HEK293 (cell line): ENCODE data around the gene TUBB4A.

Source experiments
- CTCF ChIA-PET: fragments of 350-600 bp; formaldehyde crosslinking; extraction: SDS; loops from one replicate; lab custom pipeline; 2021; ENCODE audit warnings: antibody characterized with exemption; lab: Yijun Ruan, JAX
- POLR2A ChIA-PET: fragments of 300-600 bp; formaldehyde crosslinking; extraction: SDS; loops from one replicate; lab custom pipeline; 2020; ENCODE audit warnings: antibody characterized with exemption, inconsistent platforms; lab: Yijun Ruan, JAX
- H3K27ac ChIP-seq: fragments of 200-500 bp; sonication (Bioruptor generic); 2 replicates; pipeline ENCODE4 v1.5.1; 2014; ENCODE audit warnings: low read depth, low read length, control low read depth, inconsistent platforms; ENCODE audit errors: extremely low read depth
- H3K36me3 ChIP-seq, 2 experiments: fragments of 200-500 bp in 1 of 2; sonication (Bioruptor generic) in 1 of 2; 1 replicate in 1 of 2; 2 replicates in 1 of 2; pipeline ENCODE4 v1.5.1; 2014 to 2017; ENCODE audit warnings: inconsistent platforms in 2 of 2, low read length in 2 of 2; ENCODE audit not compliant: control insufficient read depth in 2 of 2, insufficient read depth in 1 of 2
- H3K4me1 ChIP-seq: fragments of 200-500 bp; sonication (Bioruptor generic); 2 replicates; pipeline ENCODE4 v1.5.1; 2014; ENCODE audit warnings: mild to moderate bottlenecking, low read length, inconsistent platforms; ENCODE audit not compliant: control insufficient read depth, insufficient read depth
- H3K4me3 ChIP-seq: 2 replicates; pipeline ENCODE4 v1.5.1; 2011; ENCODE audit warnings: low read depth, mild to moderate bottlenecking, control low read depth, low read length, moderate library complexity
- H3K9me3 ChIP-seq: fragments of 200-500 bp; sonication (Bioruptor generic); 2 replicates; pipeline ENCODE4 v1.5.1; 2014; ENCODE audit warnings: low read depth, low read length, inconsistent platforms; ENCODE audit not compliant: control insufficient read depth, insufficient read depth
- BCL11B ChIP-seq: fragments of 450-650 bp; formaldehyde crosslinking; IDR thresholded peaks from 2 replicates; pipeline ENCODE4 v1.5.1; 2016; ENCODE audit warnings: low read depth, missing biosample characterization, missing genetic modification characterization
- EGR2 ChIP-seq: fragments of 450-650 bp; formaldehyde crosslinking; IDR thresholded peaks from 2 replicates; pipeline ENCODE4 v1.5.1; 2016; ENCODE audit warnings: low read depth, missing biosample characterization, missing genetic modification characterization
- GLIS1 ChIP-seq: fragments of 450-650 bp; formaldehyde crosslinking; IDR thresholded peaks from 2 replicates; pipeline ENCODE4 v1.5.1; 2016; ENCODE audit warnings: missing biosample characterization, missing genetic modification characterization
- KLF16 ChIP-seq: fragments of 450-650 bp; formaldehyde crosslinking; IDR thresholded peaks from 2 replicates; pipeline ENCODE4 v1.5.1; 2017; ENCODE audit warnings: missing biosample characterization, missing genetic modification characterization
- RBAK ChIP-seq: fragments of 450-650 bp; formaldehyde crosslinking; IDR thresholded peaks from 2 replicates; pipeline ENCODE4 v1.5.1; 2016; ENCODE audit warnings: missing biosample characterization, missing genetic modification characterization
- TRIM28 ChIP-seq: IDR thresholded peaks from 2 replicates; pipeline ENCODE4 v1.6.1; 2011; ENCODE audit warnings: low read length, control low read depth, borderline replicate concordance
- YY1 ChIP-seq: fragments of 450-650 bp; formaldehyde crosslinking; IDR thresholded peaks from 2 replicates; pipeline ENCODE4 v1.5.1; 2018; ENCODE audit warnings: missing biosample characterization, missing genetic modification characterization
- ZBTB20 ChIP-seq: fragments of 450-650 bp; formaldehyde crosslinking; IDR thresholded peaks from 2 replicates; pipeline ENCODE4 v1.5.1; 2016; ENCODE audit warnings: missing biosample characterization, missing genetic modification characterization
- ZBTB8A ChIP-seq: fragments of 450-650 bp; formaldehyde crosslinking; IDR thresholded peaks from 2 replicates; pipeline ENCODE4 v1.5.1; 2016; ENCODE audit warnings: missing biosample characterization, missing genetic modification characterization
- ZIC2 ChIP-seq: fragments of 450-650 bp; formaldehyde crosslinking; IDR thresholded peaks from 2 replicates; pipeline ENCODE4 v1.5.1; 2016; ENCODE audit warnings: missing biosample characterization, missing genetic modification characterization
- ZNF391 ChIP-seq: fragments of 450-650 bp; formaldehyde crosslinking; IDR thresholded peaks from 2 replicates; pipeline ENCODE4 v1.5.1; 2016; ENCODE audit warnings: low read depth, missing biosample characterization, missing genetic modification characterization, borderline replicate concordance
- ZNF549 ChIP-seq: fragments of 450-650 bp; IDR thresholded peaks from 2 replicates; pipeline ENCODE4 v1.5.1; 2018; ENCODE audit warnings: missing biosample characterization, missing genetic modification characterization, mild to moderate bottlenecking, inconsistent platforms, moderate library complexity
- ZNF624 ChIP-seq: fragments of 450-650 bp; formaldehyde crosslinking; IDR thresholded peaks from 2 replicates; pipeline ENCODE4 v1.5.1; 2017; ENCODE audit warnings: missing biosample characterization, missing genetic modification characterization
- ZNF658 ChIP-seq: fragments of 450-650 bp; formaldehyde crosslinking; IDR thresholded peaks from 2 replicates; pipeline ENCODE4; 2016; ENCODE audit warnings: missing biosample characterization, missing genetic modification characterization
- ZNF664 ChIP-seq: fragments of 450-650 bp; formaldehyde crosslinking; IDR thresholded peaks from 2 replicates; pipeline ENCODE4 v1.5.1; 2016; ENCODE audit warnings: missing biosample characterization, missing genetic modification characterization
- ZXDB ChIP-seq: fragments of 450-650 bp; formaldehyde crosslinking; IDR thresholded peaks from 2 replicates; pipeline ENCODE4 v1.5.1; 2016; ENCODE audit warnings: missing biosample characterization, missing genetic modification characterization
- TF ChIP-seq, protein P1 (sequence below): fragments of 450-650 bp; formaldehyde crosslinking; IDR thresholded peaks from 2 replicates; pipeline ENCODE4 v1.5.1; 2016; ENCODE audit warnings: missing biosample characterization, missing genetic modification characterization
- TF ChIP-seq, protein P2 (sequence below): fragments of 450-650 bp; formaldehyde crosslinking; IDR thresholded peaks from 2 replicates; pipeline ENCODE4 v1.5.1; 2016; ENCODE audit warnings: missing biosample characterization, missing genetic modification characterization
- TF ChIP-seq, protein P3 (sequence below): fragments of 450-650 bp; IDR thresholded peaks from 2 replicates; pipeline ENCODE4 v1.5.1; 2018; ENCODE audit warnings: missing biosample characterization, missing genetic modification characterization

The TUBB4A gene

DNA sequence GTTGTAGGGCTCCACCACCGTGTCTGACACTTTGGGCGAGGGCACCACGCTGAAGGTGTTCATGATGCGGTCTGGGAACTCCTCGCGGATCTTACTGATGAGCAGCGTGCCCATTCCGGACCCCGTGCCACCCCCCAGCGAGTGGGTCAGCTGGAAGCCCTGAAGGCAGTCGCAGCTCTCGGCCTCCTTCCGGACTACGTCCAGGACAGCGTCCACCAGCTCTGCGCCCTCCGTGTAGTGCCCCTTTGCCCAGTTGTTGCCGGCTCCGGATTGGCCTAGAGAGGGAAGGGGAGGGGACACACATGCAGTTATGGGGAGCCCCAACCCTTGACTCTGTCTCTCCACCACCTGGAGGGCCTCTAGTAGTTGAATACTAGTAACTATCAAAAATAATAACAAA is 6.2 kb downstream of the TUBB4A start:
- no peaks in the 10 kb centered on the region for H3K9me3 ChIP-seq
- H3K4me3 ChIP-seq = no peak overlapping the region
- H3K4me1 ChIP-seq = no peaks in the 10 kb centered on the region
- ChIA-PET POLR2A (no interaction called here), CTCF (interaction anchor here (0.6 kb wide), 1 partner anchor 123 kb away, joined by 3 read pairs; the partner anchor contains the start of gene ALKBH7)
- no peak overlapping the region for H3K27ac ChIP-seq
- TF ChIP-seq KLF16 (no peak), ZIC2 (tag by site-specific recombination) (no peak)
- peaks cover 0 to 7% of the 10 kb centered on the region in 2 experiments; a peak in 2 of 3 replicates for H3K36me3 ChIP-seq

DNA sequence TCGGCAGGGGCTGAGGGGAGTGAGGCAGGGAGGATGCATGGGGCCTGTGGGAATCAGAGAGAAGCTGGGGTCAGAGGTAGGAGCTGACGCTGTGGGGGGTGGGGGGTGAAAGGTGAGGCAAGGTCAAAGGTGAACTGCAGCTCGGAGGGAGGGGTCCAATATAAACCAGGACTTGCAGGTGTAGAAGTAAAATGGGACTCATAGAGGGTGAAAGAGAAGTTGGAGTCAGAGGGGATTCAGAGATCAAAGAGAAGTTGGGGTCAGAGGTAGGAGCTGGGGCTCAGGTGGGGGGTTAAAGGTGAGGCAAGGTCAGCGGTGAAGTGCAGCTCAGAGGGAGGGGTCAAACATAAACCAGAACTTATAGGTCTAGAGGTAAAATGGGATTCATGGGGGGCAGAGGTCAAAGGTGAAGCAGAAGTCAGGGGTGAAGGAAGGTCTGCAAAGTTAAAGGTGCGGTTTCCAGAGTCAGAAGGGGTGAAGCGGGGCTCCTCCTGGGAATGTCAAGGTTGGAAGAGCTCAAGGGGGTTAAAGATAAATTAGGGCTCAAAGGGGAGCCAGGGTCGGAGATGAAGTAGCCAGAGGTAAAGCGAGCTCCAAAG is 7.6 kb downstream of the TUBB4A start:
- CTCF ChIA-PET = no interaction called here
- POLR2A ChIA-PET = no interaction called here
- no peak overlapping the region for H3K4me3 ChIP-seq
- H3K36me3 ChIP-seq = peaks cover 0 to 7% of the 10 kb centered on the region in 2 experiments; a peak in 1 of 3 replicates
- TF ChIP-seq ZNF549 (tag by site-specific recombination) = no peak
- peak; percentile 64 for TF ChIP-seq BCL11B (tag by site-specific recombination)
- TF ChIP-seq, protein P1, sequence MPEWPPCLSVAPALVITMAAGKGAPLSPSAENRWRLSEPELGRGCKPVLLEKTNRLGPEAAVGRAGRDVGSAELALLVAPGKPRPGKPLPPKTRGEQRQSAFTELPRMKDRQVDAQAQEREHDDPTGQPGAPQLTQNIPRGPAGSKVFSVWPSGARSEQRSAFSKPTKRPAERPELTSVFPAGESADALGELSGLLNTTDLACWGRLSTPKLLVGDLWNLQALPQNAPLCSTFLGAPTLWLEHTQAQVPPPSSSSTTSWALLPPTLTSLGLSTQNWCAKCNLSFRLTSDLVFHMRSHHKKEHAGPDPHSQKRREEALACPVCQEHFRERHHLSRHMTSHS (tag by site-specific recombination) = no peak
- no peak overlapping the region for H3K27ac ChIP-seq
- no peaks in the 10 kb centered on the region for H3K9me3 ChIP-seq
- no peaks in the 10 kb centered on the region for H3K4me1 ChIP-seq

DNA sequence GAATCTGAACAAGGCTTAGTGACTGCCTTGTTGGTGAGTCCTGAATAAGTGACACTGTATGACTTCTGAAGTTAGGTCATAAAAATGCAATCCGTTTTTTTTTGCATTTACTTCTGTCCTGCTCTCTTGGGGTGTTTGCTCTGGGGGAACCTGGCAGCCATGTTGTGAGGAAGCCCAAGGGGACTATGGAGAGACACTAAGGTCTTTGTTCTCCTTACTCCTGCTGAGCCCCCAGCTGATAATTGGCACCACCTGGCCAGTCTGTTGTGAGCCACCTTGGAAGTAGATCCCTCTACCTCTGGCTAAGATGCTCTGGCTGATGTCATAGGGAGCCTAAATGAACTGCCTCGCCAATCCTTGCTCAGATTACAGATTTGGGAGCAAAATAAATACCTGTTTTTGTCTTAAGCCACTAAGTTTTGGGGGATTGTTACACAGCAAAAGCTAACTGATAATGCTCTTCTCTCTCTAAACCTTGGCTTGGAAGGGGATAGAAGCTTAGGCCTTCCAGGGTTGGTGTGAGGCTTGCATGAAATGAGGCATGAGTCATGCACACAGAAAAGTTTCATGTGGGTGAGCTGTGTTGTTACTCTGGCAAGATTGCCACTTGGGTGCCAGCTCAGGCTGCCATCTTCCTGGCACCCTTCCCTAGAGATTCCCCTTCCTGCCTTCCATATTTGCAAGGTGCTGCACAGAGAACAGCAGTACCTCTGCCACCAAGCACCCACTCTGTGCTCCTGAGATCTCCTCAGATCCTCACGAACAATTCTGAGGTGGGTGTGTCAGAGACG is 10.1 kb downstream of the TUBB4A start:
- no peak overlapping the region for H3K4me3 ChIP-seq
- H3K27ac ChIP-seq = no peak overlapping the region
- H3K36me3 ChIP-seq = peaks cover 0 to 7% of the 10 kb centered on the region in 2 experiments; a peak in 1 of 3 replicates
- TF ChIP-seq TRIM28 (no peak), ZNF664 (tag by site-specific recombination) (no peak), ZBTB20 (tag by site-specific recombination) (no peak), ZNF658 (no peak), ZNF624 (tag by site-specific recombination) (no peak), YY1 (tag by site-specific recombination) (0 out of 2 replicates have a peak, but pooled peaks have one; percentile 14), RBAK (peak; percentile 83; the same call in 1 of the 2 replicates), ZXDB (tag by site-specific recombination) (no peak), EGR2 (tag by site-specific recombination) (no peak), ZBTB8A (tag by site-specific recombination) (no peak), GLIS1 (tag by site-specific recombination) (peak; percentile 52; the same call in 1 of the 2 replicates), ZNF391 (tag by site-specific recombination) (no peak)
- TF ChIP-seq, protein P2, sequence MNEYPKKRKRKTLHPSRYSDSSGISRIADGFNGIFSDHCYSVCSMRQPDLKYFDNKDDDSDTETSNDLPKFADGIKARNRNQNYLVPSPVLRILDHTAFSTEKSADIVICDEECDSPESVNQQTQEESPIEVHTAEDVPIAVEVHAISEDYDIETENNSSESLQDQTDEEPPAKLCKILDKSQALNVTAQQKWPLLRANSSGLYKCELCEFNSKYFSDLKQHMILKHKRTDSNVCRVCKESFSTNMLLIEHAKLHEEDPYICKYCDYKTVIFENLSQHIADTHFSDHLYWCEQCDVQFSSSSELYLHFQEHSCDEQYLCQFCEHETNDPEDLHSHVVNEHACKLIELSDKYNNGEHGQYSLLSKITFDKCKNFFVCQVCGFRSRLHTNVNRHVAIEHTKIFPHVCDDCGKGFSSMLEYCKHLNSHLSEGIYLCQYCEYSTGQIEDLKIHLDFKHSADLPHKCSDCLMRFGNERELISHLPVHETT (tag by site-specific recombination) = no peak
- TF ChIP-seq, protein P3, sequence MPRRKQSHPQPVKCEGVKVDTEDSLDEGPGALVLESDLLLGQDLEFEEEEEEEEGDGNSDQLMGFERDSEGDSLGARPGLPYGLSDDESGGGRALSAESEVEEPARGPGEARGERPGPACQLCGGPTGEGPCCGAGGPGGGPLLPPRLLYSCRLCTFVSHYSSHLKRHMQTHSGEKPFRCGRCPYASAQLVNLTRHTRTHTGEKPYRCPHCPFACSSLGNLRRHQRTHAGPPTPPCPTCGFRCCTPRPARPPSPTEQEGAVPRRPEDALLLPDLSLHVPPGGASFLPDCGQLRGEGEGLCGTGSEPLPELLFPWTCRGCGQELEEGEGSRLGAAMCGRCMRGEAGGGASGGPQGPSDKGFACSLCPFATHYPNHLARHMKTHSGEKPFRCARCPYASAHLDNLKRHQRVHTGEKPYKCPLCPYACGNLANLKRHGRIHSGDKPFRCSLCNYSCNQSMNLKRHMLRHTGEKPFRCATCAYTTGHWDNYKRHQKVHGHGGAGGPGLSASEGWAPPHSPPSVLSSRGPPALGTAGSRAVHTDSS (tag by site-specific recombination) = no peak
- ChIA-PET POLR2A (interaction anchor here (0.6 kb wide), 1 partner anchor 1282 kb away, joined by 5 read pairs; no protein-coding TSS in a partner anchor), CTCF (interaction anchor here (0.6 kb wide), 1 partner anchor 28 kb away, joined by 3 read pairs; no protein-coding TSS in a partner anchor)
- H3K4me1 ChIP-seq = no peaks in the 10 kb centered on the region
- H3K9me3 ChIP-seq = no peaks in the 10 kb centered on the region
